GM18526 (cell line): ENCODE measurements around the gene TXNRD2.

Experiments
- POLR2A ChIP-seq: IDR thresholded peaks from 3 replicates; pipeline ENCODE4 v1.6.1; 2011; ENCODE audit not compliant: insufficient read length; ENCODE audit errors: extremely low read depth

The TXNRD2 gene

DNA sequence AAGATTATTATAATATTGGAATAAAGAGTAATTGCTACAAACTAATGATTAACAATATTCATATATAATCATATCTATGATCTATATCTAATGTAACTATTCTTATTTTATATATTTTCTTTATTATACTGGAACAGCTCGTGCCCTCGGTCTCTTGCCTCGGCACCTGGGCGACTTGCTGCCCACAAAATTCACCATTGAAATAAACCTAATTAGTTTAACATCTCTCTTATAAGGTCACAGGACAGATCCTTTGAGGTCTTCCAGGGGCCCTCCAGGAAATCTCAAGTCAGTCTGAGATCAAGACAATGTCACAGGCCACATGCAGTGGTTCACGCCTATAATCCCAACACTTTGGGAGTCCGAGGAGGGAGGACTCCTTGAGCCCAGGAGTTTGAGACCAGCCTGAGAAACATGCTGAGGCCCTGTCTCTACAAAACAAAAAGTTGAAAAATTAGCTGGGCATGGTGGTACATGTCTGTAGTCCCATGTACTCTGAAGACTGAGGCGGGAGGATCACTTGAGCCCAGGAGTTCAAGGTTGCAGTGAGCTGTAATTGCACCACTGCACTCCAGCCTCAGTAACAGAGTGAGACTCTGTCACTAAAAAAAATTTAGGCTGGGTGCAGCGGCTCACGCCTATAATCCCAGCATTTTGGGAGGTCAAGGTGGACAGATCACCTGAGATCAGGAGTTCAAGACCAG is 6.6 kb upstream of the TXNRD2 start:
- no peak for TF ChIP-seq POLR2A

DNA sequence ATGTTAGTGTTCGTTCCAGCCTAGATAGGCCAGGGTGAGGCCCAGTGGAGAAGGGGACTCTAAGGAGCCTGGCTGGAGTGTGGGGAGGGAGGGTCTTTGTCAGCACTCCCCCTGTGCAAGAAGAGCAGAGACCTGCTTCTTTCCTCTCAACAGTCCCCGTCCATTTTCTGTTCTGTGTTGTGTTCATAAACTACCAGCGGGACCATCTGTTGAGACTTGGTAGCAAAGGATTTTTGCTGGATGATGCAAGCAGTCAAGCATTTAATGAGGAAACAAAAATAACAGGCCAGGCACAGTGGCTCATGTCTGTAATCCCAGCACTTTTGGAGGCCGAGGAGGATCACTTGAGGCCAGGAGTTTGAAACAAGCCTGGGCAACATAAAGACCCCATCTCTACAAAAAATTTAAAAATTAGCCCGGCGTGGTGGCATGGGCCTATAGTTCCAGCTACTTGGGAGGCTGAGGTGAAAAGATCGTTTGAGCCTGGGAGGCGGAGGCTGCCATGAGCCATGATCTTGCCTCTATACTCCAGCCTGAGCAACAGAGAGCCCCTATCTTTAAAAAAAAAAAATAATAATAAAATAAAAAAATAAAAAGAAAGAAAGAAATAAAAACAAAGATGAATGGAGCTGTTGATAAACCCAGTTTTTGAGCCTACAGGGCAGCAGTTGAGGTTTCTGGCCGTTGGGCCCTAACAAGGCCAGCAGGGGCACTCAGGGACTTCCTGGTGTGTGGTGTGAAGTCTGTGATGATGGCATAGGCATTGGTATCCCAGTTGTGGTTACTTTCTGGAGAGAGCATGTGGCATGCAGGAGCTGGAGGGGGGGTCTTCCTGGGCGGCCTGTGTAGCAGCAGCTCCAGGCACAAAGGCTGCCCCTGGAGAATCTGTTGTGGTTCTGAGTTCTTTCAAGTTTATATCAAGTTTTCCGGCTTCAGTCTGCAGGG is 1.7 kb upstream of the TXNRD2 start:
- no peak for TF ChIP-seq POLR2A

DNA sequence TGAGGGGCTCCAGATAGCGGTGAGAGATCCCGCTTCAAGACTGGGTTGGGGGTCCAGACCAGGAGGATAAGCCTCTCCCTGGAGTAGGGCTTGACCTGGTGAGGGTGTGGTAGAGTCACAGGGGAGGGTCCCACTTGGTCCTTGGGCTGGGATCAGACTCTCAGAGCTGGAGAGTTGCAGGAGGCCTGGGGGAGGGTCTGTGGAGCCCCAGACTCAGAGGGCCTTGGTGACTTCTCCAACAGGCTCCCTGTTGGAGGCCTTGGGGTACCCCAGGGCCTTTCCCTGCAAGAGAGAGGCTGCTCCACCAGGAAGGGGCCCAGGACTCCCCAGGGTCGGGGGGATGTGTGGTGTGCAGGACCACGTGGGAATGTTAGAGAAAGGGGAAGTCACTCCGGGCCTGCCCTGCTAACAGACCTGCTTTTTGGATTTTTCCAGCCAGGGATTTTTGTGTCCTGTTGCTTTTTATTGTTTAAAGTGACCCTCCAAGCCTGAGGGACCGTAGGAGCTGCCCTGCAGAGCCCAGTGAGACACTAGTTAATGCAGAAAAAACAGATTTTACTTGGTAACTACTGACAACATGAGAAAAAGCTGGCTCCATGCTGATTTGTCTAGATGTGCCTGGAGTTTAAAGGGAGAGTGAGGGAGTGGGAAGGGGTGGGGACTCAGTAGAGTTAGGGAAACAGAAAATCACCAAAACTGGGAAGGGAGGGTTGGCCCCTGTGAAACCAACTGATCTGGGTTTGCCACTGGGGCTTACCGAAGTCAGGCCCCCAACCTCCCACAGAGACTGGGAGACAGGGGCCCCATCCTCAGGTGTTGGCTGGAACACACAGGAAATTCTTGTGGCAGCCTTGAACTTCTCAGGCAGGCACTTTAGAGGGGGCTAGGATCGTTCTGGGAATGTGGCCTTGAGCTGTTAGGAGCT is 801 bp upstream of the TXNRD2 start:
- TF ChIP-seq POLR2A: no peak

DNA sequence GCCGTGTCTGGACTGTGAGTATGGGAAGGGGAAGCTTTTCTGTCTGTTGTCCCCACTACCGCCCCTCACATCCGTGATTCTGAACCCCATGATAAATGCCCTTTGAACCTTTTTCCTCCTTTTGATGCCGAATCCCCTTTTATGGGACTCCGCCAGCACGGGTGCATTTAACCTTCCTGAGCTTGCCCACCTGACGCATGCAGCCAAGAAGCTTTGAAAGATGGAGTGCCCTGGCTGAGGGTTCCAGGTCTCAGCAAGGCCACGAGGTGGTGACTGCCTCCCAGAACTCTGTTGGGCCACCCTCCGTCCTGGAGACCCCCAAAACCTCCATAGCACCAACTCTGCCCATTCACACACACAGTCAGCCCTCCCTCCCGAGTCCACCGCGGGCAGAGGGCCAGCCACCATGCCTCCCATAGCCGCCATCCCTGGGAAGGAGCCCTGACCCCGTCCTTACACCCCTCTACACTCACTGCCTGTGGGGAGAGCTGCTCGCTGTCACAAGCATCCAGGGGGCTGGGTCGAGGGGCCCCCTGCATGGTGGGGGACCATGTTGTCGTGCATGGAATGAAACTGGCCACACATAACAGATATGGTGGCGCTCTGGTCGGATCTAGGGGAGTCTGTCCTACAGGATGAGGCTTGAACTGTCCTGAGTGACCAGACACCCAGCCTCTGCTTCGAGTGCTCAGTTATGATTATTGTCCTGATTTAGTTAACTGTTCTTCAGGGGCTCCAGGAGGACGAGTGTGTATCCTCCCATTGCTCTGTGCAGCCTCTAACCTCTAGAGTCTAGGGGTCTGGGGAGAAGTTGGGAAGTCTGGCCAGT is 868 bp downstream of the TXNRD2 start:
- no peak for TF ChIP-seq POLR2A

DNA sequence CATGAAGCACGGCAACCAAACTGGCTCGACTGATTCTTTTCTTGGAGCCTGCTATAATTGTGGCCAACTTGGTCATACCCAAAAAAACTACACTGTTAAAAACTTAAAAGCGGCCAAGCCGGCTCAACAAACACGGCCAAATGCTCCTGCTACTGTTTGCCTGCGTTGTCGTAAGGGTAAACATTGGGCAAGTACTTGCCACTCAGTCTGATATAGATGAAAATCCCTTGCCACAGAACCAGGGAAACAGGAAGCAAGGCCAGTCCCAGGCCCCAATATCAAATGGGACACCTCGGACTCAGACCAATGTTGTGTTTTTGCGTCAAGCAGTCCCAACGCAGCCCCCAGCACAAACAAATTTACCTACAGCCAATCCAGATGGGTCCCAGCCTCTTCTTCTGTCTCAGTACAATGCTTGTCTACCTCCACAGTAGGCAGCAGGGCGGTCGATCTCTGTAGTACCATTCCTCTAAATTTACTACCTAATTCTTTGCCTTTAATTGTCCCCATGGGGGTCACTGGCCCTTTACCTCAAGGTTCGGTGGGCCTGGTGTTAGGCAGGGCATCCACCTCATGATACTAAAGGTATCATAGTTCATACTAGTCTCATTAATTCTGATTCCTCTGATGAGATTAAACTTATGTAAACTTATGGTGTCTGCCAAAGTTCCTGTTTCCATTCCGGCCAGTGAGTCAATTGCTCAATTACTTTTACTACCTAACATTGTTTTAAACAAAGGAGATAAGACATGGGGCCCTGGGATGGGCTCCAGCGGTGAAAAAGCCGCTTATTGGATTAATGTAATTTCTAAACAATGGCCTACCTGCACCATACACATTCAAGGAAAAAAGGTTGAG is 3.8 kb downstream of the TXNRD2 start:
- no peak for TF ChIP-seq POLR2A

DNA sequence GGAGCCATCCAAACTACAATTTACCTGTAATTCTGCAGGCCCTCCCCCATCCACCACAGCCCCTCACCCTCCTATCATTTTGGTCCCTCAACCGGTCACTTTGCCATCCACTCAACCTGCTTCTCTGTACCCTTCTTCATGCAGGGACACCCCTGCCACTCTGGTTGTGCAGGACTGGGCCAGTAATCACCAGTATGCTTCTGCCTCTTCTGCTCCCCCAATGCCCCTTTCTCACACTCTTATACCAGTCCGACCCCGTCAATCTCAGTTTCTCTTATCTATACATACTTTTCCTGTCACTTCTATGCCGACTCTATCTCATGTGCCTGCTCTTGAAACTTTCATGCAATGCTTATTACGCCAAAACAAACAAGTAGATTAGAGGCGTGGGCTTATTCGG is 5.1 kb downstream of the TXNRD2 start:
- no peak for TF ChIP-seq POLR2A

DNA sequence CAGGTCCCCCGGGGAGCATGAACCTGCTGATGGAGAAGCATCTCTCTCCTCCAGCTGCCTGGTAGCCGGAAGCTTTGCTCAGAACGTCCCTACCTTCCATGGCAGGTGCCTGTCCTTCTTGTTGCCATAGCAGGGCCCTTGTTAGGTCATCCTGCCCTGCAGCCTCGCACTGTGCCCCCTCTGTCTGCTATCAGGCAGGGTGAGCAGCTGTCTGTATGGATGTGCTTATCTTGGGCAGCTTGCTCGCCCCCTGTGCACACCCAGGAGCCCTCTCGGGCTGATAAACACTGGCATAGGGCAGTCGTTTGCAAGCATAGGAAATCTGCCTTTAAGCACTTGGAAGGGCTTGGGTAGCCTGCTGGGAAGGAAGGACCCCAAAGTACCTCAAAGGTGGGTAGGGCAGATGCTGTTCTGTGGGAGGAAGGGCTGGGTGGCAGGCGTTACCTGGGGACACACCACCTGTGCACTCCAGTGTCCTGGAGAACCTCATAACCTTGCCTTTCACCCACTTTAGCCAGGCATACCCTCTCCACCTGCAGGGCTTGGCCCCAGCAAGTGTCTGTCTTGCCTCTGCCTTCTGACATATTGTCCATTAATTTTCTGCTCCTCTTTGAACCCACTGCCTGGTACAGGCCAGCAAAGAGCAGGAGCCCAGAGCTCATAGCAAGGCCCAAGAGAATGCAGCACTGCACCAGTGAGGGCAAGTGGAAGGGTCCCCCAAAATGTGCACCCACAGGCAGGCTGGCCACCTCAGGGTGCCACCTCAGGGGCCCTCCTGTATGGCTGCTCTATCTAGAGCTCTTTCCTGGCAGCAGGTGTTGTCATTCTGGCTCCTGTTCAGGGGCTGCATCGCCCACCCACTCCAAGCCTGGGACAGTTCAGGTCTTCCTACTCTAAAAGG is 8.0 kb downstream of the TXNRD2 start:
- TF ChIP-seq POLR2A: no peak

DNA sequence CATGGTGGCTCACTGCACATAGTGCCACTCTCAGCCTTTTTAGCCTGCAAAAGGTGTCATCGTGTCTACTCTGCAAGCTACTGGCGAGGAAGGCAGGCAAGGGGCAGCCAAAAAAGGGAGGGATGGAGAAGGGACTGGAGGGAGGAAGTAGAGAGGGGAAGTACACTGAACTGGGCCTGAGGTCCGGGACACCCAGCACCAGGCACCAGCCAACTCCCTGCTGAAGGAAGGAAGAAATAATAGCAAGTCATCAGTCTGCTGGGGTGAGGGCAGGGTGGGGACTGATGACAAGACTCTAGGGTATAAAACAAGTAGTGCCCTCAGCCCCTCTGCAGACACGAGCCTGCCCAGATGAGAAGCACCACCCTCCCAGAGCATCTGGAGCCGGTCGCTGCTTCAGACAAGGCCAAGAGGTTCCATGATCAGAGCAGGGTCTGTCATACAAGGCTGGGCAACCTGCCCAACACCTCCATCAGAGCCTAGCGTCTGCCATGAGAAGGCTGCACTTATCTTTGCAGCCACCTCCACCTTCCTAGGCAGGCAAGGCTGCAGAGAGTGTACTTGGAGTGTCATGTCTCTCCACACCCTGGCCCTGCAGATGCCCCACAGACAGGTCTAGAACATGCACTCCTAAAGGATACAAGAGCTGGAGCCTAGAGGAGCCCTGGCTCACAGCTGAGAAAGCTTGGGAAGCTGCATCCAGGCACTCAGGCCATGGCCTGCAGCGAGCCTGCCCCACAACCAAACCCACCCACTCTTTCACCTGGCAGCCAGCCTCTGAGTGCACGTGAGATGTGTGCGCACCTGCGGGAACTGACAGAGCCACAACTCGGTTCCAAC is 9.0 kb downstream of the TXNRD2 start:
- TF ChIP-seq POLR2A: no peak

DNA sequence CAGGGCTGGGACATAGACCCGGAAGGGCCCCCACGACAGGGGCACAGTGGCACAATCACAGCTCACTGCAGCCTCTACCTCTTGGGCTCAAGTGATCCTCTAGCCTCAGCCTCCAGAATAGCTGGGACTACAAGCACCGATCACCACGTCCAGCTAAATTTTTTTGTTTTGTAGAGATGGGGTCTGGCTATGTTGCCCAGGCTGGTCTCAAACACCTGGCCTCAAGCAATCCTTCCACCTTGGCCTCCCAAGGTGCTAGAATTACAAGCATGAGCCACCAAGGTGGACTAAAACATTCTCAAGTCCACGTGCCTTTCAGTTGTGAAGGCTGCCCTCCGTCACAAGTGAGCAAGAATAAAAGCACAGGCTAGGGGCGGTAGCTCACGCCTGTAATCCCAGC is 10.1 kb downstream of the TXNRD2 start:
- no peak for TF ChIP-seq POLR2A

DNA sequence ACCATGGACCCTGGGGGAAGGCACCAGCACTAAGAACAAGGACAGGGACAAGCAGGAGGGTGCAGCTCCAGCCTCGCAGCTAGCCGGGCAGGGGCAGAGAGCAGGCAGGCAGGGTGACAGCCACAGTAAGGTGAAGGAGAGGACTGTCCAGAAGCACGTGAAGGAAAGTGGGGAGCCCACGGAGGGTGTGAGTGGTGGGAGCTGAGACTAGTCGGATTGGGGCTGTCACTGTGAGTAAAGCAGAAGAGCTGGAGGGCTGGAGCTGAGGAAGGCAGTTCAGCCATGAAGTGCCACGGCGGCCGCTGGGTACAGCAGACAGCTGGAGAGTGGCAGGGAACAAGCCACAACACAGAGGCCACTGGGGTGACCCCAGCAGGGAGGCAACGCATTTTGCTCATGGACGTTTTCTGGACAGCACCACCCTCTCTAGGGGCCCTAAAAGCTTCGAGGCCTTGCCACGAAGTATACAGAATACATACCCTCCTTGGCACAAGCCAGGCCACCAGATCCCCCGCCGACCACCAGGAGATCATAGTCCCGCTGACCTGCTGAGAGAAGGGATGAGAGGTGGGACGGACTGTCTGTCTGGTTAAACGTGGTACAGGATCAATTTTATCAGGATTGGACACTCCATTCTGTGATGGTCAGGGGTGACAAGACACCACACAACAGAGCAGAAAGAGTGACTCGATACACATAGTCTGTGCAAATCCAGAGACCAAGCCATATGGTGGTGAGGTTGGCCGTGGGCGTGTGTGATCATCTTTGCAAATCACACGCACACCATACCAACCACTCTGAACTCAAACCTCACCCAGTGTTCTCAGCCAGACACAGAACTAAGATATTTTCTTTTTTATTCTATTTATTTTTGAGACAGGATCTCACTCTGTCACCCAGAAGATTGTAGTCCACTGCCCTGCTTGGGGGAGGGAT is 10.8 kb downstream of the TXNRD2 start:
- TF ChIP-seq POLR2A: no peak
